Spleen (tissue), 11 donors: Measurements from ENCODE around the gene ARRDC4. TPM values are rescaled to one million over a fixed set of nuclear protein-coding genes. Genes with fewer than 3 reads are reported as not detected.

ENCODE experiments used
- DNase-seq: peaks from one replicate; pipeline ENCODE4 v3.0.0-alpha.2; 2020
- H3K27ac ChIP-seq, 8 donors: fragments of 200-600 bp; sonication (generic) in 7 of 8; 1 replicate in 4 of 8; 2 replicates in 4 of 8; pipeline versions ENCODE4 v1.5.0 to v1.8.0; 2016 to 2021; ENCODE audit warnings: inconsistent platforms in 4 of 8, mild to moderate bottlenecking in 4 of 8, moderate library complexity in 1 of 8
- H3K27me3 ChIP-seq, 7 donors: fragments of 200-600 bp; sonication (generic) in 6 of 7; replicated peaks in 1 of 7; 1 replicate in 4 of 7; 2 replicates in 3 of 7; pipeline versions ENCODE4 v1.5.0 to v1.8.0; 2016 to 2021; ENCODE audit warnings: inconsistent platforms in 3 of 7, mild to moderate bottlenecking in 1 of 7
- H3K36me3 ChIP-seq, 6 donors: fragments of 200-600 bp; sonication (generic) in 5 of 6; 1 replicate in 4 of 6; 2 replicates in 2 of 6; pipeline versions ENCODE4 v1.5.0 to v1.8.0; 2016 to 2021; ENCODE audit warnings: inconsistent platforms in 2 of 6
- H3K4me1 ChIP-seq, 6 donors: fragments of 200-600 bp; sonication (generic) in 5 of 6; 1 replicate in 3 of 6; 2 replicates in 3 of 6; pipeline versions ENCODE4 v1.5.0 to v1.8.0; 2016 to 2021; ENCODE audit warnings: inconsistent platforms in 3 of 6
- H3K4me3 ChIP-seq, 8 donors: fragments of 200-600 bp; sonication (generic) in 7 of 8; 1 replicate in 4 of 8; 2 replicates in 4 of 8; pipeline versions ENCODE4 v1.5.0 to v1.8.0; 2016 to 2021; ENCODE audit warnings: inconsistent platforms in 4 of 8, mild to moderate bottlenecking in 4 of 8, moderate library complexity in 2 of 8
- H3K9me3 ChIP-seq, 8 donors: fragments of 200-600 bp; sonication (generic) in 7 of 8; 1 replicate in 4 of 8; 2 replicates in 4 of 8; pipeline versions ENCODE4 v1.5.0 to v1.8.0; 2016 to 2021; ENCODE audit warnings: inconsistent platforms in 4 of 8
- CTCF ChIP-seq, 11 experiments: fragments of 200-600 bp in 7 of 11; fragments of 450-650 bp in 4 of 11; sonication (generic) in 4 of 11; IDR thresholded peaks in 8 of 11; conservative IDR thresholded peaks in 3 of 11; 1 replicate in 7 of 11; 2 replicates in 4 of 11; pipeline versions ENCODE4 v1.4.0 to v1.8.0; 2016 to 2021; ENCODE audit warnings: antibody characterized with exemption in 11 of 11, inconsistent platforms in 4 of 11, mild to moderate bottlenecking in 1 of 11
- POLR2A ChIP-seq, 3 donors: fragments of 450-650 bp; IDR thresholded peaks; one replicate each; pipeline ENCODE4 v1.5.1; 2017; ENCODE audit warnings: antibody characterized with exemption in 3 of 3, mild to moderate bottlenecking in 1 of 3
- POLR2AphosphoS5 ChIP-seq, 3 donors: sonication (generic); formaldehyde crosslinking; IDR thresholded peaks; one replicate each; pipeline ENCODE4 v1.5.1; 2017; ENCODE audit warnings: antibody characterized with exemption in 3 of 3
- WGBS, 5 donors: extraction: QIAGEN DNeasy Blood & Tissue Kit in 3 of 5; methylation state at CpG; one replicate each; pipeline versions ENCODE4 v1.1.5 to v1.1.7; 2013 to 2018; 5-methylcytosine and 5-hydroxymethylcytosine counted together
- intact Hi-C: fragments of 100-400 bp; cut with DNase I; formaldehyde crosslinking; loops from one replicate; pipeline ENCODE4 v1.15.0; 2023; ENCODE audit warnings: low total_unique reads
- polyA plus RNA-seq, 3 donors: library from polyadenylated mRNA; stranded (reverse); fragments of 200-250 nt; gene quantifications; one replicate each; pipeline ENCODE4 v1.2.1, GENCODE V29; 2013
- total RNA-seq, 7 donors: library from RNA; depleted of rRNA in 3 of 7; stranded (reverse); fragments of >200 nt in 3 of 7; fragmentation: NEBNext Ultra II Directional in 4 of 7; extraction: Animal tissue kit (Norgen Biotek cat#: 25700) in 4 of 7; gene quantifications; one replicate each; pipeline versions ENCODE4 v1.1.0 to v1.2.1, GENCODE V29; 2016 to 2021
- donor health status: healthy with polysubstance abuse.
- donor health status: DM: no; HTN: no; CAD: no; lungs with moderate emphysema.
- donor health status: DM: no; HTN: no; CAD: no.
- donor health status: Bipolar disorder and iron deficiency.
- donor health status: healthy.
- donor health status: DM: no; HTN: no; CAD: no.
- donor health status: DM: yes; HTN: yes; CAD: no.

ARRDC4 gene
- total and polyA plus RNA-seq, 10 donors, result 7.7 to 24.2 (median 14.4) TPM

- 71 to 90% (median 84%) methylated on average over 3 of the region's 3 CpGs for WGBS, 5 donors
- Histone ChIP-seq H3K27me3 (no peaks in the 10 kb centered on the region), H3K27ac (no peak overlapping the region), H3K36me3 (no peaks in the 10 kb centered on the region), H3K4me1 (peaks cover 0 to 25% (median 8%) of the 10 kb centered on the region in 6 donors), H3K9me3 (no peaks in the 10 kb centered on the region), H3K4me3 (no peak overlapping the region)
- DNase-seq, result no peak
- TF ChIP-seq CTCF (IDR thresholded peaks at IDR 0.05 in 8 of 11, conservative IDR thresholded peaks at IDR 0.05 in 3 of 11) (no peak), POLR2A (IDR thresholded peaks at IDR 0.05) (no peak), POLR2AphosphoS5 (IDR thresholded peaks at IDR 0.05) (no peak)
- intact Hi-C loops, result no loop called here
These were observed 34.7 kb downstream of the ARRDC4 start for GRCh38 chr15:97995192-97995591.

- no peak for TF ChIP-seq POLR2A (IDR thresholded peaks at IDR 0.05)
- peak in 2 of 11 experiments; percentile 27 to 36 for TF ChIP-seq CTCF (IDR thresholded peaks at IDR 0.05 in 8 of 11, conservative IDR thresholded peaks at IDR 0.05 in 3 of 11)
- no peak for TF ChIP-seq POLR2AphosphoS5 (IDR thresholded peaks at IDR 0.05)
- 21 to 34% (median 22%) methylated on average over 5 of the region's 5 CpGs for WGBS, 5 donors
- DNase-seq, result no peak
- Histone ChIP-seq H3K4me1 (peaks cover 0 to 25% (median 8%) of the 10 kb centered on the region in 6 donors), H3K4me3 (no peak overlapping the region), H3K27ac (peak overlapping the region in 2 of 8 donors; percentile 6 to 48), H3K9me3 (no peaks in the 10 kb centered on the region), H3K36me3 (no peaks in the 10 kb centered on the region), H3K27me3 (no peaks in the 10 kb centered on the region)
- intact Hi-C loops, result no loop called here
These were observed 35.5 kb downstream of the ARRDC4 start for GRCh38 chr15:97995881-97996603.

GRCh38 chr15:97998307-97999071 is 38.0 kb downstream of the ARRDC4 start:
- H3K4me3 ChIP-seq, result no peak overlapping the region
- 65 to 76% (median 70%) methylated on average over 5 of the region's 5 CpGs for WGBS, 5 donors
- H3K27me3 ChIP-seq, result no peaks in the 10 kb centered on the region

More at GRCh38 chr15:97998307-97999071, 38.0 kb downstream of the ARRDC4 start:
- intact Hi-C loops, result no loop called here
- H3K36me3 ChIP-seq, result no peaks in the 10 kb centered on the region
- peaks cover 0 to 17% (median 8%) of the 10 kb centered on the region in 6 donors for H3K4me1 ChIP-seq
- TF ChIP-seq CTCF (IDR thresholded peaks at IDR 0.05 in 8 of 11, conservative IDR thresholded peaks at IDR 0.05 in 3 of 11), result no peak
- no peak for TF ChIP-seq POLR2AphosphoS5 (IDR thresholded peaks at IDR 0.05)
- no peak for TF ChIP-seq POLR2A (IDR thresholded peaks at IDR 0.05)
- H3K9me3 ChIP-seq, result no peaks in the 10 kb centered on the region
- H3K27ac ChIP-seq, result no peak overlapping the region
- no peak for DNase-seq
